GM04504 (cell line): ENCODE data around the gene GIGYF2.
"Not testable (repeated sequence)": the region's sequence is repeated elsewhere in the genome, so short reads cannot be mapped to it uniquely, and the experiment has no call there.

Experiments
- DNase-seq: peaks from one replicate; pipeline ENCODE4 v3.0.0-alpha.2; 2012; ENCODE audit warnings: low read depth

The GIGYF2 gene

GRCh38 chr2:232687382-232688160 lies 9.6 kb upstream of the GIGYF2 start:
- DNase-seq, result no peak

- no peak for DNase-seq
These were observed 8.9 kb upstream of the GIGYF2 start for GRCh38 chr2:232688201-232688600.

GRCh38 chr2:232689152-232689910 lies 7.8 kb upstream of the GIGYF2 start:
- DNase-seq, result peak; percentile 17

GRCh38 chr2:232691117-232691516 lies 6.0 kb upstream of the GIGYF2 start:
- DNase-seq, result not testable (repeated sequence)

- DNase-seq, result no peak
These were observed 3.8 kb upstream of the GIGYF2 start for GRCh38 chr2:232693344-232693743.

GRCh38 chr2:232696609-232697058 lies 497 bp upstream of the GIGYF2 start:
- no peak for DNase-seq

- no peak for DNase-seq
These were observed 628 bp downstream of the GIGYF2 start for GRCh38 chr2:232697807-232698110.

GRCh38 chr2:232698556-232699091 lies 1.5 kb downstream of the GIGYF2 start:
- DNase-seq, result no peak

- DNase-seq, result no peak
These were observed 2.0 kb downstream of the GIGYF2 start for GRCh38 chr2:232699110-232699509.

- DNase-seq, result no peak
These were observed 3.0 kb downstream of the GIGYF2 start for GRCh38 chr2:232700154-232700553.

- no peak for DNase-seq
These were observed 9.9 kb downstream of the GIGYF2 start for GRCh38 chr2:232707076-232707475.

GRCh38 chr2:232713505-232713904 lies 16.4 kb downstream of the GIGYF2 start:
- no peak for DNase-seq

GRCh38 chr2:232714969-232715368 lies 17.8 kb downstream of the GIGYF2 start:
- DNase-seq, result no peak

- not testable (repeated sequence) for DNase-seq
These were observed 22.9 kb downstream of the GIGYF2 start for GRCh38 chr2:232720056-232720455.

- no peak for DNase-seq
These were observed 24.1 kb downstream of the GIGYF2 start for GRCh38 chr2:232721261-232721660.

GRCh38 chr2:232721882-232722281 lies 24.8 kb downstream of the GIGYF2 start:
- DNase-seq, result no peak

GRCh38 chr2:232723027-232723426 lies 25.9 kb downstream of the GIGYF2 start:
- DNase-seq, result no peak

- no peak for DNase-seq
These were observed 31.7 kb downstream of the GIGYF2 start for GRCh38 chr2:232728785-232729184.

- peak; percentile 14 for DNase-seq
These were observed 34.3 kb downstream of the GIGYF2 start for GRCh38 chr2:232731470-232731869.

GRCh38 chr2:232741294-232741693 lies 44.2 kb downstream of the GIGYF2 start:
- DNase-seq, result no peak

GRCh38 chr2:232741972-232742371 lies 44.8 kb downstream of the GIGYF2 start:
- DNase-seq, result no peak

- no peak for DNase-seq
These were observed 47.8 kb downstream of the GIGYF2 start for GRCh38 chr2:232744963-232745362.

GRCh38 chr2:232748038-232748437 lies 50.9 kb downstream of the GIGYF2 start:
- no peak for DNase-seq
